ENCODE data around the gene DMPK. TPM values are rescaled to one million over a fixed set of nuclear protein-coding genes. Genes with fewer than 3 reads are reported as not detected.

DMPK gene
- polyA plus RNA-seq, 3 donors = 31.5 to 37.5 (median 35.4) TPM

DNA sequence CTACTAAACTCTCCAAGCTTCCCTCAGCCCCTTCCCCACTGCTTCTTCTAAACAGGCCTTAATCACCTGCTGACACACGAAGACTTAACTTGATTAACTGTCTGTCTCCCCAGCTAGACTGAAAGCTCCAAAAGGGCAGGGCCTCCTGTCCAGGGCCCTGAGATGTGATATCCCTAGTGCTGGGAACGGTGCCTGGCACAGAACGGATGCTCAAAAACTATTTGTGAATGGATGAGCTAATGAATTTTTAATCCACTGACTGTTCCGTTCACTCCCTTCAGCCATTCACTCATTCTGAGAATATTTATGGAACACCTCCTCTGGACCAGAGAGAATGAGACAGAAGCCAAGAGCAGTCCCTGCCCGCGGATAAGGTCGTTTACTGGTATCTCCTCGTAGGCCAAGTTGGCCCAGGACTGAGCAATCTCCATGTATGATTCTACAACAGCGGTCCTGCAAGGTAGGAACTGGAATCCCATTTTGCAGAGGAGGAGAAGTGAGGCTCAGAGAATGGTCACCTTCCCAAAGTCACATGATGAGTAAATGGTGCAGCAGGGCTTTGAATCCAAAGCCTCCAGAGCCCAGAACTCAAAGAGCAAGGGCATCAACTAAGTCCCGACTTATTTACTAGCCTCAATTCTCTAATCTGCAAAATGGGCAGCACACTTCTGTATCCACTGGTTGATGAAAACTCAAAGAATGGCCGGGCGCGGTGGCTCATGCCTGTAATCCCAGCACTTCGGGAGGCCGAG, 6.9 kb upstream of the DMPK start:
- no peak for DNase-seq (ENCODE audit: low read depth in 3 of 3, low spot score in 2 of 3)

DNA sequence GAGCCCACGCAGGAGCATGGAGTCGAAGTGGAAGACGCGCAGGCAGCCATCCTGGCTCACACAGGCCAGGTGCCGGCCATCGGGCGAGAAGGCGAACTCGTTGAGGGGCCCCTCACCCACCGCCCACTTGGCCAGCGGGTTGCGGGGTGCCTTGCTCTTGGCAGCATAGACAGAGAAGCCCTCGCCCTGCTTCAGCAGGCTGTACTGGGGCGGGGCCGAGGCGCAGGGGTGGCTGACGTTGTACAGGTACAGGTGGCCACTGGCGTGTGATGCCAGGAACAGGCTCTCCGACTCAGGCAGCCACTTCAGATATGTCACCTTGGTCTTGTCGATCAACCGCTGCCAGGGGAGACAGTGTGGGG, 4.2 kb upstream of the DMPK start:
- no peak for DNase-seq (ENCODE audit: low read depth in 3 of 3, low spot score in 2 of 3)

DNA sequence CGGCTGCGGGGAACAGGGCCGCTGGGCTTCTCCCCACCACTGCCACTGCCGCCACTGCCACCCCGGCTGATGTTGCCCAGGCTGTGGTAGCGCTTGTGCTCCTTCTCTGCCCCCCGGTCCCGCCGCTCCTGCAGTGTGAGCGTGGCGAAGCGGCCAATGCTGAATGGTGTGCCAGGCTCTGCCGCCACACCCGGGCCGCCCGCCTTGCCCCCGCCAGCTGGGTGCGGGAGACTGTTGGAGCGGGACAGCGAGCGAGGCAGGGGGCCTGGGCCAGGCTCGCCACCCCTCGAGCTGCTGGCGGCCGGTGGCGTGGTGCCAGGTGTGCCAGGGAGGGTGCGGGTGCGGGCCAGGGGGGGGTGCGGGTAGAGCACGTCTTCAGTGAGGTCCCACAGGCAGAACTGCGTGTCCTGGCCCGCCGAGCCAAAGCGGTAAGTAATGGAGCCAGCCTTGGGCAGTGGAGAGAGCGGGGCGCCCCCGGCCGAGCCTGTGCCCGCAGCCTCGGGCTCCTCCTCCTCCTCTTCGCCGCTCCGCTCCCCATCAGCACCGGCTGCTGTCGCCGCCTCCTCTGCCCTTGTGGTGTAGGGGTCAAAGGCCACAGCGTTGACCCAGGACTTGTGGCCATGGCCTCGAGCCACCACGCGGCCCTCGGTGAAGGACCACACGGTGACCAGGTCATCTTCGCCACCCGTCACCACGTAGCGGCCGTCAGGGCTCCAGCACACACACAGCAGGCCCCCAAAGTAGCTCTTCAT, 3.7 kb upstream of the DMPK start:
- DNase-seq (ENCODE audit: low read depth in 3 of 3, low spot score in 2 of 3) = no peak

DNA sequence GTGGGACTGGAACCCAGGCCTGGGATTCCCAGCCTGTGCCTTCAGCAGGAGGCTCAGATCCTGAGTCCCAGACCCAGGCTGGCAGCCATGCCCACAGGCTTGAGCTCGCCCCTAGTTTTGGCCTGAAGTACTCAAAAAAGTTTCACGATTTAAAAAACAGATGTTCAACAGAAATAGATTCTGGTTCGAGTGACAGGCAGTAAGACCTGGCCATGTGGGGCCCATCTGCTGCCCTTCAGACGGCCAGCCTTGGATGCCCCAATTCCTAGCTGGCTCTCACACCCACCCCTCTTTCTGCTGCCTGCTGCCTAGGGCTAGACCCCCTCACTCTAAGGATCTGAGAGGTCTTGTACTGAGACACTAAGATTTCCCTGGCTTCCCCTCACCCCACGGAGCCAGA, 2.8 kb upstream of the DMPK start:
- no peak for DNase-seq (ENCODE audit: low read depth in 3 of 3, low spot score in 2 of 3)

DNA sequence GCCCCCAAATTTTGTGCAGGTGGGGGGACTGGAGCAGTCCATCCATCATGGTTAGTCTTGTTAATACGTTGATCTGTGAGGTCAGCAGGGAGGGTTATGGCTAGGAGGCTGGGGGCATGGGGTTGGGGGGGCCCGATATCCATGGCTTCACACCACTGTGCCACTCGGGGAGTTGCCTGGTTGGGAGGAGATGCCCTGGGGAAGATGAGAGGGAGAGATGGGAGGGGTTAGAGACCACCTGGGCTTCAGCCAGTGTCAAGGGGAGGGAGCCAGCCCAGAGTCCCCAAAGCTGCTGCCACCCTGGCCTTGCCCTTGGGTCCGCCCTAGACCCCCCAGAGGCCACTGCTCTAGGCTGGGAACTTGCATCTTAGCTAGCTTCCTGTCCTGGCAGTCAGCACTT, 1.8 kb upstream of the DMPK start:
- no peak for DNase-seq (ENCODE audit: low read depth in 3 of 3, low spot score in 2 of 3)

GRCh38 chr19:45782820-45783785, 813 bp upstream of the DMPK start:
- no peak for DNase-seq (ENCODE audit: low read depth in 3 of 3, low spot score in 2 of 3)

DNA sequence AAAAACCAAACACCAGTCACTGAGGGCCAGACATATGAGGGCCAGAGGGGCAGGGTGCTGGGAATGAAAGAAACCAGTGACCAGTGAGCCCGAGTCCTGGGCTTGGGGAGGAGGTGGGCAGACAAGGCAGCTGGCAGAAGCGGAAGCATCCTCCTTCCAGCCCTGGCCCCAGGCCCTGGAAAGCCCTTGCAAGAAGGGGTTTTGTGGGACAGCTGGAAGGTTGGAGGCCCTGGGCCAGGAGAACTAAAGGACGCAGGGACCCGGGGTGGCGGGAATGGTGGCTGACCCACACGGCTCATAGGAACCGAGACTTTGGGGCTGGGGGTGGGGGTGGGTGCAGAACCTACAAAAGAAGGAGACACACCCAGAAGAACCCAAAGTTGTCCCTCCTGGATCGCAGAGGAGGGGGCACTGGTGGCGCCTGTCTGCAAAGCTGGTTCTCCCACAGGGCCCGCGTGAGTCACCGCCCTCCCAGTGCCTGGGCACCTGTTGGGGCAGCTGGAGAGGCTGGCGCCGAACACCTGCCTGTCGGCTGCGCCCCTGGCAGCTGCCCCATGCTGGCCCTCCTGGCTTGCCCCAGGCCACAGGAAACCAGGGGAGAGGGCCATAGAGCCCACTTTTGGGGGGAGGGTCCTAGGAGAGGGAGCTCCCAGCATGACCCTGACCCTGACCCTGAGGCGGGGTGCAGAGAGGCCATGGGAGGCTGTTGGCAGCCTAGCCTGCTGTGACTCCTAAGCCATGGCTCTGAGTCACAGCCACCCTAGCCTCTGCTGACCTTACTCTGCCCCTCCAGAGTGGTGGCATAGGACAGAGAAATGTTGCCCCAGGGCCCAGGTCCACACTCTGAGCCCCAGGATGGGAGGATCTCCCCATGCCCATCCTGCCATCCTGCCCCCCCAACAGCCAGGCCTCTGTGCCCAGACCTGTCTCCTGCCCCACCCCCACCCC, 802 bp downstream of the DMPK start:
- no peak for DNase-seq (ENCODE audit: low read depth in 3 of 3, low spot score in 2 of 3)

DNA sequence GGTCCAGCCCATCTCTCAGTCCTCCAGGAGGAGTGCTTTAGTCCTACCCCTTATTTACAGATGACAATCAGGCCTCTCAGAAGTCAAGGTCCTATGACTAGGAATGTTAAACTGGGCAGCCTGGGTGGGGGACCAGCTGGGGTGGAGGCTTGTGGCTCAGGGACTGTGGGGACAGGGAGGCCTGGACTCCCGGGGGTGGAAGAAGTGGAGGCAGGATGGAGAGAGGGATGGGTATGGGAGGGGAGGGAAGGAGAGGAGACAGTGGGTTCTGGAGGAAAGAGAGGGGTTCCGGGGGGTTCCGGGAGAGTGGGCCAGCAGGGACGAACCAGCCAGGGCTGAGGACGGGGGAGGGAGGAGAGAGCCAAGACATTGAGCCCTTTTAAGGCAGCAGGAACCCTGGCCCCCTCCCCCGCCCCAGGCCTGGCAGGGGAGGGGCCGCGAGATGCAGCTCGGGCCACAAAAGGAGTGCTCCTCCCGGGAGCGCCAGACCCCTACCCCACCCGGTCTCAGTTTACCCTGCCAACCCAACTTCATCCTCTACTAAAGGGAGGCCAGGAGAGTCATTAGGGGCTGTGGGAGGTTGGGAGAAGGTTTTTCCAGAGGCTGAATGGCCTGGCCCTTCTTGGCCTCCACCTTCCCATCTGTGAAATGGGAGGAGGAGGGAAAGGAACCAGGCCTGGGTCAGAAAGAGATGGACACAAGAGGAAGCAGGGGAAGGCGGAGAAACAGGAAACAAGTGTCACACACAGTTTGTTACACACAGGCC, 1.7 kb downstream of the DMPK start:
- DNase-seq (ENCODE audit: low read depth in 3 of 3, low spot score in 2 of 3) = no peak

GRCh38 chr19:45780146-45780447, 2.2 kb downstream of the DMPK start:
- no peak for DNase-seq (ENCODE audit: low read depth in 3 of 3, low spot score in 2 of 3)

DNA sequence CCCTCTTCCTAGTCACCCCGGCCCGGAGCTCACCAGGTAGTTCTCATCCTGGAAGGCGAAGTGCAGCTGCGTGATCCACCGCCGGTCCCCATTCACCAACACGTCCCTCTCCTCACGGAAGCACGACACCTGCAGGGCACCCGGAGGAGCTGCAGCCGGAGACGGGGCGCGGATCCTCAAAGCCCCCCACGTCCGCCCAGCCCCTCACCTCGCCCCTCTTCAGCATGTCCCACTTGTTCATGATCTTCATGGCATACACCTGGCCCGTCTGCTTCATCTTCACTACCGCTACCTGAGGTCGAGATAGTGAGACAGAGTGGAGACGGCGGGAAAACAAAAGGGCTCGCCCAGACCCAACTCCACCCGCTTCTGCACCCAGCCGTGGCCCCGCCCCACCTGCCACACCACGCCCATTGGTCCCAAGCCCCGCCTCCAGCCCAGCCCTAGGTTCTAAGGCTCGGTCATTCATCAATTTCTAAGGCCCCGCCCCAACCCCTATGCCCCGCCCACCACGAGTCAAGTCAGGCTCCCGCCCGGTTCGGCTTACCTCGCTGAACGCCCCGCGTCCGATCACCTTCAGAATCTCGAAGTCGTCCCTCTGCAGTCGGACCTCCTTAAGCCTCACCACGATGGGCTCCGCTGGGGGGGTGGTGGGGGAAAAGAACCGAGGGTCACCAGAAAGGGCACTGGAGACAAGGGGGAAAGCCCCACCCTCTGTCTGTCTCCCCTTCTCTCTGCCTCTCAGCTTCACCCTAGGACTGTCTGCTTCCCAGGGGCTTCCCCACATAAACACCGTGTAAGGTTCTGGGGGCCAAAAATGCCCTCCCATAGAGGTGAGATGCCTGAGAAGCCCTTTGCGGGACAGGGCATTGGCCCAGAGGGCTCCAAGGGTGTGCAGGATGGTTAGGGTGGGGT, 2.8 kb downstream of the DMPK start:
- DNase-seq (ENCODE audit: low read depth in 3 of 3, low spot score in 2 of 3) = peak in 2 of 3 donors; percentile 48 to 69

DNA sequence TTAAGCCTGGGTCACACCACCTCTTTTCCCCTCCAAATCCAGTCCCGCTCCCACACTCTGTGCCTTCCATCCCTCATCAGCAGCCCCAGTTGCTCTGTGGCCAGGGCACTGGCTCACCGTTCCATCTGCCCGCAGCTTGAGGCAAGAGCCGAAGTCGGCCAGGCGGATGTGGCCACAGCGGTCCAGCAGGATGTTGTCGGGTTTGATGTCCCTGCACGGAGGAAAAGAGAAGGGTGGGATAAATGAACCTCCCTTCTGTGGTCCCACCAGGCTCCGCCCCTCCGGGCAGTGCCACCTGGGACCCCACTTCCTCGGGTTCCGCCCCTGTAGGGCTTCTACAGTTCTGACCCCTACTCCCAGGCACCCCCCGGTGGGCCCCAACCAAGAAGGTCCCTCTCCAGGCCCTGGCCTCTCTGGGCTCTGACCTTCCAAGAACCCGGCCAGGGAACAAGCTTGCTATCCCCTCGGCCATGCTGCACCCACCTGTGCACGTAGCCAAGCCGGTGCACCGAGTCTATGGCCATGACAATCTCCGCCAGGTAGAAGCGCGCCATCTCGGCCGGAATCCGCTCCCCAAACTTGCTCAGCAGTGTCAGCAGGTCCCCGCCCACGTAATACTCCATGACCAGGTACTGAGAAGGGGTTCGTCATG, 4.2 kb downstream of the DMPK start:
- no peak for DNase-seq (ENCODE audit: low read depth in 3 of 3, low spot score in 2 of 3)

DNA sequence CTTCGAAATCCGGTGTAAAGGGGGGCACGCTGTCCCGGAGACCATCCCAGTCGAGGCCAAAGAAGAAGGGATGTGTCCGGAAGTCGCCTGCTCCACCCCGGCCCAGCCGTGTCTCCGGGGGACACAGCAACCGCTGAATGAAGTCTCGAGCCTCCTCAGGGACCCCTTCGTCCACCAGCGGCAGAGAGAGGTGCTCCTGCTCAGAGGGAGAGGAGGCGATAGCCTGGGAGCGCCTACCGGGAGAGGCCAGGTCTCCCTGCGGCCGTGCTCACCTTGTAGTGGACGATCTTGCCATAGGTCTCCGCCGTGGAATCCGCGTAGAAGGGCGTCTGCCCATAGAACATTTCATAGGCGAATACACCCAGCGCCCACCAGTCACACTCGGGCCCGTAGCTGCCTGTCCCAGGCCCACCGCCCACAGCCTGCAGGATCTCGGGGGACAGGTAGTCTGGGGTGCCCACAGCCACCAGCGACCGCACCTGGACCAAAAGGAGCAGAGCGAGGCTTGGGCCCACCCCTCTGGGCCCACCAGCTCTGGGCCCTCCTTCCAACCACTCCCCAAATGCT, 4.8 kb downstream of the DMPK start:
- no peak for DNase-seq (ENCODE audit: low read depth in 3 of 3, low spot score in 2 of 3)

DNA sequence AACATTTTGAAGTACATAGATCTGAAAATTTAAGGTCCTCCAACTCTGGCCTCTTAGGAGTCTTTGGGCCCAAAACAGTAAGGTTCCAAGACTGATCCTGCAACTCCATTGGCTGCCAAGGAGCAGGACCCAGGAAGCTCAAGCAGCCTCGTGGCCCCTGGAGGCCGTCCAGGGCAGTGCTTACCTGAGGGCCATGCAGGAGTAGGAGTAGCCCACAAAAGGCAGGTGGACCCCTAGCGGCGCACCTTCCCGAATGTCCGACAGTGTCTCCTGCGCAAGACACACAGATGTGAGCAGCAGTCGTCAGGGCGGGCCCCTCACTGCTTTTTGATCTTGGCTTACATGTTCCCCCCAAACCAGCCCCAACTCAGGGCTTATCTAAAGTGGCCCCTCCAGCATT, 7.5 kb downstream of the DMPK start:
- DNase-seq (ENCODE audit: low read depth in 3 of 3, low spot score in 2 of 3) = no peak

GRCh38 chr19:45773384-45773783, 8.9 kb downstream of the DMPK start:
- no peak for DNase-seq (ENCODE audit: low read depth in 3 of 3, low spot score in 2 of 3)

DNA sequence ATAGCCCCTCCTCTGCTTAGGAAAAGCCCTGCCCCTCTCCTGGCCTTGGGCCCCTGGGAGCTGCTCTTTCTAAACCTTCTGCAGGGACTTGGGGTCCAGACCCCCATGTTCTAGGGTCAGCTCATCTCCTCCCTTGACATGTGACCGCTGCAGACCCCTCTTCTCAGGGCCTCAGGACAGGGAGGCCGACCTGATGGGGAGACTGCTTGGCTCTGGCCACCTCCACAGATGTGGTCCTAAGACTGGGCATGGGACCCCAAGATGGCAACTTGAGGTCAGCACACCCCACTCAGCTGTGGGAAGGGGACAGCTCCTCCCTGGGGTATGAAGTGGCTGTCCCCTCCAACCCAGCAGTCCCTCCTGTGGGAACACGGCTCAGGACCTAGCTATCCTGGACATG, 9.4 kb downstream of the DMPK start:
- DNase-seq (ENCODE audit: low read depth in 3 of 3, low spot score in 2 of 3) = no peak

DNA sequence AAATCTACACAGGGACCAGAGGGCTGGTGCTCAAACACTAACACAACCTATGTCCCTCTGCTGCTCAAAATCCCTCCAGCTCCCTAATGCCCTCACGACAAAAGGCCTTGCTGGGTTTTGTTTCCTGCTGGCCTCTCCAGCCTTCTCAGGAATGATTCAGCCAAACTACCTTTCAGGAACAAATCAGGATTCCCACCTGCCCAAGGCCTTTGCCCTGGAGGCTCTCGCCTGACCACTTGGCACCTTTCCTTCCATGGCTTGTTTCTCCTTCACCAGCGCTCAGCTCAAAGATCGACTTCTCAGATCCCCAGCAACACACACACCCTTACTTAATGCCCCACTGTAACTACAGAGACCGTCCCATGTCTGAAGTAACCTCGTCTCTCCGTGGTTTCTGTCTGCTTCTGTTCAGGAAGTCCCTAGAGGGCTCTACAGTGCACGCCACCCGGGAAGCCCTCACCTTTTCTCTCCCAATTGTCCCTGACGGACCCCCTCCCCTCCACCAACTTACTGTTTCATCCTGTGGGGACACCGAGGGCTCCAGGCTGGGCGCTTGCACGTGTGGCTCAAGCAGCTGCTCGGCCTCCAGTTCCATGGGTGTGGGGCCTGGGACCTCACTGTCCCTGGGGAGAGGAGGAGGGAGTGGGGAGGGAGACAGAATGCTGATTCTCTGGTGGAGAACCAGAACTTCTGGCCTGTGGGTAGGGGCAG, 10.0 kb downstream of the DMPK start:
- no peak for DNase-seq (ENCODE audit: low read depth in 3 of 3, low spot score in 2 of 3)

GRCh38 chr19:45771311-45771933, 10.9 kb downstream of the DMPK start:
- no peak for DNase-seq (ENCODE audit: low read depth in 3 of 3, low spot score in 2 of 3)

All from right renal cortex interstitium (tissue), 3 donors.